GM12891 (cell line): Measurements from ENCODE around the gene PCNX1.
"Not testable (repeated sequence)": the region's sequence is repeated elsewhere in the genome, so short reads cannot be mapped to it uniquely, and the experiment has no call there.

Source experiments
- DNase-seq: peaks from one replicate; pipeline ENCODE4 v3.0.0; 2011; ENCODE audit warnings: low spot score; ENCODE audit not compliant: insufficient read length
- FAIRE-seq: peaks from 2 replicates; lab custom pipeline; 2011; peaks lifted over from hg19 to GRCh38; lab: Jason Lieb, UNC
- PAX5 ChIP-seq: IDR thresholded peaks from 2 replicates; pipeline ENCODE4 v1.6.1; 2011; ENCODE audit warnings: low read length, moderate library complexity, mild to moderate bottlenecking; ENCODE audit not compliant: insufficient read depth, severe bottlenecking
- POLR2A ChIP-seq: IDR thresholded peaks from 2 replicates; pipeline ENCODE4 v1.6.1; 2011; ENCODE audit warnings: low read depth, low read length, control low read depth
- POLR2AphosphoS5 ChIP-seq: IDR thresholded peaks from 2 replicates; pipeline ENCODE4 v1.6.1; 2011; ENCODE audit warnings: low read depth, low read length, control low read depth
- POU2F2 ChIP-seq: IDR thresholded peaks from 2 replicates; pipeline ENCODE4 v1.6.1; 2011; ENCODE audit warnings: low read depth, mild to moderate bottlenecking, control low read depth, low read length, moderate library complexity
- SPI1 ChIP-seq: IDR thresholded peaks from 2 replicates; pipeline ENCODE4 v1.6.1; 2011; ENCODE audit warnings: low read depth, low read length, control low read depth
- TAF1 ChIP-seq: IDR thresholded peaks from 2 replicates; pipeline ENCODE4 v1.6.1; 2011; ENCODE audit warnings: low read depth, low read length, control low read depth

PCNX1 gene

DNA sequence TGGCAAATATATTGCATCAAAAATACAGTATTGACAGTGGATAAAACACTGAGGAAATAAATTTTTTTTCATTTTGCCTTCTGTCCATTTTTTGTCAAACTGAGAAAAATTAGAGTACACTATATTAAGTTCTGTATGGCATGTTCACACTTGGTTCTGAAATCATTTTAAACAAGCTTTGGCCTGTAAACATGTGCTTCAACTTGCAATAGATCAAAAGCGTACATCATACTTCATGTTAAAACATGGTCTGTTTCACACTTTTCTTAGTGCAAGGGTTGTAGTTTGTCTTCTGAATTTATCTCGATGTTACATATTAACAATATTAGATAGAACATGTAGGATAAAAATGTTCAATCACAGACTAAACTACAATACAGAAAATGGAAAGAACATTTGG, 208.0 kb downstream of the PCNX1 start:
- FAIRE-seq = no peak
- DNase-seq = no peak
- no peak for TF ChIP-seq TAF1
- no peak for TF ChIP-seq POLR2A
- TF ChIP-seq SPI1 = no peak
- TF ChIP-seq PAX5 = no peak
- no peak for TF ChIP-seq POLR2AphosphoS5
- TF ChIP-seq POU2F2 = no peak

DNA sequence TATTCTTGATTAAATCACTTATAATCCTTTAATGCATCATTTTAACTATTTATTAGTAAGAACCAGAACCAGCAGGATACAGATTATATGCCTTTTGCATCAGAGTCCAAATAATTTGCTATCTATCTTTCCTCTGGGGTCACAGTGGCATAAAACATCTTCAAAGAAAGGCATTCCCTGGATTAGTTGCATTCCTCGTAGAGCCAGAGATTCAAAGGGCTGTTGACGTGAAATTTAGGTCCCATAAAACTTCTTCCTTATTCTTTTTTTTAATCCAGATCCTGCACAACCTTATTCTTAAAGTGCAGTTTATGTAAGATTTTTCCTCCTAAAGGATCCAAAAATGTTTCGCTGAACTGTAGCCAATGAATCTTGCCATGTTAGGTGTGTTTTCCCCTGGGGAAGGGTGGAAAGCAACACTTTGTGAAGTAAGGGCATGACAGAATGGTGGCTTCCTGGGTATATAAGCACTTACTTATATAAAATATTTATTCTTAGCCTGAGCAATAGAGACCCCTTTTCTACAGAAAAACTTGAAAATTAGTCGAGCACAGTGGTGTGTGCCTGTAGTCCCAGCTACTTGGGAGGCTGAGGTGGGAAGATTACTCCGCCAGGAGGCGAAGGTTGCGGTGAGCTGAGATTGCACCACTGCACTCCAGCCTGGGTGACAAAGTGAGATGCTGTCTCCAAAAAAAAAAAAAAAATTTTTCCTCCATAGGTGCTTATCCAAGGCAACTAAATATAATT, 208.7 kb downstream of the PCNX1 start:
- FAIRE-seq (peak; percentile 28), DNase-seq (no peak)
- TF ChIP-seq POLR2A = no peak
- TF ChIP-seq PAX5 = no peak
- no peak for TF ChIP-seq SPI1

DNA sequence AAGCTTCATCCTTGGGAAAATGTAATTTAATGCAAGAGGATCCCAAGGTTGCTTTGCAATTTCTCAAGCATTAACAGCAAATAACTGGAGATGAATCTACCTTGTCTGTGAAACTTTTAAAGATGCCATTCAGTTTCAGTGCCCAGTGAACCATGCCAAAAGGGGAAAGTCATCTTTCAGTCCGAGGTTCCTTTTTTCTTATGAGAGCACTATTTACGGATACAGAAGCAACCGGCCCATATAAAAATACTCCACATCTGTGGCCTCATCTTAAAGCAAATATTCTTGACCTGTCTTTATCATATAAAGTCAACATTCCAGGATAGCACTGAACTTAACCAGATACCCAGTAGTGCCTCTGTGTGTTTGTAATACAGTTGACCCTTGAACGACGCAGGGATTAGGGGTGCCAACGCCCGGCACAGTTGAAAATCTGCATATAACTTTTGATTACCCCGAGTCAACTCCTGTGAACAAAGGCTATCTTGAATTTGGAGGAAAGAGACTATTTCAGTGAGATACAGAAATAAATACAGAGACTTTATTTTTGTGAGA, 209.4 kb downstream of the PCNX1 start:
- no peak for DNase-seq
- TF ChIP-seq POU2F2 (no peak), TAF1 (no peak), PAX5 (peak; percentile 75), POLR2A (no peak), SPI1 (0 out of 2 replicates have a peak, but pooled peaks have one; percentile 34), POLR2AphosphoS5 (no peak)
- peak; percentile 84 for FAIRE-seq

- FAIRE-seq (no peak), DNase-seq (no peak)
- TF ChIP-seq POU2F2 (0 out of 2 replicates have a peak, but pooled peaks have one; percentile 44), SPI1 (no peak), TAF1 (no peak), POLR2AphosphoS5 (no peak)
Observed at GRCh38 chr14:71117839-71118743, 210.8 kb downstream of the PCNX1 start.

DNA sequence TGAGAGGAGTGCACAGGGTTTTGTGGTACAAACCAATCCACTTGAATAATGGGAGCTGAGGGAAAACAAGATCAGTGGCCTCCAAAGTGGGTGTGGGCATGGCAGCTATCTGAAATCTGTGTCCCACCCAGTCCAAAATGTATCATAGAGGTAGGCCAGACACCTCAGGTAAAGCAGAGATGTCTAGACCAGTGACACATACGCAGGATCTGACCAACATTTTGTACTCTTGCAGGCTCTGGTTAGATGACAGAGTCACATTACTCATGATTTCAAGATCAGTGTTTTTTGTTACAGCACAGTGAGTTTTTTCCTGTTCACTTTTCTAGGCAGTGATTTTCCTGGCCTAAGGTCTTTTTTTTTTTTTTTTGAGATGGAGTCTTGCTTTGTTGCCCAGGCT, 211.8 kb downstream of the PCNX1 start:
- no peak for TF ChIP-seq POU2F2
- no peak for TF ChIP-seq PAX5
- no peak for TF ChIP-seq POLR2A
- TF ChIP-seq SPI1 = no peak
- TF ChIP-seq TAF1 = no peak
- TF ChIP-seq POLR2AphosphoS5 = no peak
- FAIRE-seq (no peak), DNase-seq (no peak)

DNA sequence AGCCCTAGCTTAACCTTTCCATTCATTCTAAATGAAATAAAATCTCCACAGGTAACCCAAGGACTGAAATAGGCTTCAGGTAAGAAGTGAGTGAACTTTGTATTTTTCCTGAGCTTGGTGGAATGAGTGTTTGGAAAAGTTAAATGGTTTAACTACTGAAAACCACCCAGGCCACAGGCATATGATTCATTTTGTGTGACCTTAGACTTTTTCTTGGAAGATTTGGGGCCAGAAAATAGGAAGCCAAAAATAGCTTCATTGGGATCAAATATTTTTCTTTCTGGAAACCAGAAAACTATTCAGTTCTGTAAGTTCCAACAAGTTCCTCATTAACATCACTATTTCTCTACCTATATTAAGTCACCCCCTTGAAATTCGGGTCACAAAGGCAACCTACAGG, 212.6 kb downstream of the PCNX1 start:
- TF ChIP-seq SPI1 (no peak), TAF1 (no peak), PAX5 (no peak)

DNA sequence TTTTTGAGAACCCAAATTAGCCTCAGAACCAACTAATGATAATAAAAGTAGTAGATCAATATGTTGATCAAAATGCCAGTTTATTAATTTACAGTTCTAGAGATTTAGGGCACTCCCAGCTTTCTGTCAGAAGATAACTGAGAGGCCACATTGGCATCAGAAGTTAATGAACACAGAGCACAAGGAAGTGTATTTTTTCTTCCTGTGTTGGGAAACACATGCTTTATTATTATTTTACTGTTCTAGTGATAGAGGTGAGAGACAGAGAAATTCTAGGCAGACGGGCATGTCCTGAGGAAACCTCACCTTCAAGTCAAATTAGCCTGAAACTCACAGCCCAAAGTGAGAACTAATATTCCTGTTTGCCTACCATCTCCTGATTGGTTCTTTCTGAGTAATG, 213.7 kb downstream of the PCNX1 start:
- no peak for FAIRE-seq
- TF ChIP-seq TAF1 (no peak), PAX5 (no peak), POLR2AphosphoS5 (no peak), POU2F2 (no peak), SPI1 (no peak), POLR2A (no peak)
- no peak for DNase-seq

More for the DNA sequence above, 212.6 kb downstream of the PCNX1 start:
- DNase-seq (no peak), FAIRE-seq (no peak)

DNA sequence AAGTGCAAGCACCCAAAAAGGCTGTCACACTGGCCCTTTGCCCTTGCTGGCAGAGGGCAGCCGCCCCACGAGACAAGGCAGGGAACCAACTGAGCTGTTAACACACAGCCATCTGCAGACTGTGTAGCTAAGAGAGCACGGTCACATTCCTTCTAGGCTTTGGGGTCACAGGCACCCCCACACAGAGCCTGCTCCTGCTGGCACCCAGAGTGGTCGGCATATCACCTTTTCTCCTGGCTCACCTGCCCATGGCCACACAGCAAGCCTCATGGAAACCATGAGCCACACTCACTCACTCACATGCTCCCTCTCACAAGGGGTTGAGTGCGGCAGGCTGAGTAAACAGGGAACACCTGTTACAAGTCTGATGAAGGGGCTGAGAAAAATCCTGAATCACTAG, 214.5 kb downstream of the PCNX1 start:
- no peak for DNase-seq
- no peak for TF ChIP-seq POLR2AphosphoS5
- no peak for TF ChIP-seq TAF1
- TF ChIP-seq SPI1 = no peak
- no peak for TF ChIP-seq POLR2A
- no peak for TF ChIP-seq PAX5
- no peak for TF ChIP-seq POU2F2
- no peak for FAIRE-seq

- DNase-seq (no peak), FAIRE-seq (no peak)
- TF ChIP-seq SPI1 (no peak), POU2F2 (no peak), PAX5 (no peak), POLR2AphosphoS5 (no peak), TAF1 (no peak), POLR2A (no peak)
Observed at GRCh38 chr14:71122866-71123565, 215.8 kb downstream of the PCNX1 start.

- TF ChIP-seq PAX5 (no peak), TAF1 (no peak), POLR2AphosphoS5 (no peak), SPI1 (no peak), POU2F2 (no peak), POLR2A (no peak)
- DNase-seq = no peak
- no peak for FAIRE-seq
Observed at GRCh38 chr14:71123579-71124135, 216.4 kb downstream of the PCNX1 start.

GRCh38 chr14:71129716-71130490, 222.6 kb downstream of the PCNX1 start:
- not testable (repeated sequence) for FAIRE-seq, DNase-seq
